ENCODE measurements around the gene VKORC1L1. TPM values are rescaled to one million over a fixed set of nuclear protein-coding genes. Genes with fewer than 3 reads are reported as not detected.

The VKORC1L1 gene
- total and polyA plus RNA-seq, 9 of the 15 experiments (the other 6 are each of a cell fraction or from before 2014, with no cell fraction given) = 6.8 to 36.5 (median 19.3) TPM

GRCh38 chr7:65980478-65981250 lies 107.8 kb downstream of the VKORC1L1 start (continued):
- TF ChIP-seq SMAD1 (IDR thresholded peaks at IDR 0.05; ENCODE audit: low read depth, low read length, partially characterized antibody) (no peak), E2F6 (IDR thresholded peaks at IDR 0.05; ENCODE audit: borderline replicate concordance in 1 of 2, extremely low read depth in 1 of 2, insufficient read depth in 1 of 2, insufficient read length in 1 of 2, low read depth in 1 of 2, low read length in 1 of 2, poor library complexity in 1 of 2, severe bottlenecking in 1 of 2) (peak in 1 of 2 experiments; percentile 25), ZC3H8 (IDR thresholded peaks at IDR 0.05) (no peak), ZNF324 (CRISPR knock-in tag; IDR thresholded peaks at IDR 0.05) (no peak), EP300 (IDR thresholded peaks at IDR 0.05; ENCODE audit: low read length) (peak; percentile 56; the same call in 1 of the 2 replicates), TSC22D4 (tag; IDR thresholded peaks at IDR 0.05) (no peak), POLR2AphosphoS5 (IDR thresholded peaks at IDR 0.05; ENCODE audit: control insufficient read depth, insufficient read depth, low read depth, low read length) (peak; percentile 77), PPARD (CRISPR knock-in tag; IDR thresholded peaks at IDR 0.05) (no peak), ZNF436 (CRISPR knock-in tag; IDR thresholded peaks at IDR 0.05) (no peak), SMC3 (conservative IDR thresholded peaks at IDR 0.05; ENCODE audit: insufficient read depth, low read depth, low read length) (no peak), EHMT2 (IDR thresholded peaks at IDR 0.05) (no peak), ZSCAN32 (CRISPR knock-in tag; IDR thresholded peaks at IDR 0.05) (no peak), ZNF551 (CRISPR knock-in tag; IDR thresholded peaks at IDR 0.05) (no peak), KLF10 (CRISPR knock-in tag; IDR thresholded peaks at IDR 0.05) (no peak), SNAPC5 (CRISPR knock-in tag; IDR thresholded peaks at IDR 0.05) (no peak), SIN3A (IDR thresholded peaks at IDR 0.05; ENCODE audit: borderline replicate concordance in 2 of 2, control insufficient read depth in 1 of 2, low read depth in 2 of 2, low read length in 2 of 2) (no peak; a peak in 1 of 4 replicates), MTA3 (IDR thresholded peaks at IDR 0.05; ENCODE audit: borderline replicate concordance) (0 out of 2 replicates have a peak, but pooled peaks have one; percentile 55), PBX2 (CRISPR knock-in tag; IDR thresholded peaks at IDR 0.05; ENCODE audit: low read depth) (no peak), PBX2 (tag; conservative IDR thresholded peaks at IDR 0.05; ENCODE audit: low read depth) (0 out of 2 replicates have a peak, but pooled peaks have one; percentile 4), CC2D1A (IDR thresholded peaks at IDR 0.05) (peak; percentile 39; the same call in 1 of the 2 replicates), SETDB1 (IDR thresholded peaks at IDR 0.05; ENCODE audit: low read length) (no peak), FOXA1 (IDR thresholded peaks at IDR 0.05; ENCODE audit: borderline replicate concordance) (no peak), ZNF589 (CRISPR knock-in tag; IDR thresholded peaks at IDR 0.05; ENCODE audit: low read depth) (0 out of 2 replicates have a peak, but pooled peaks have one; percentile 45), MEIS2 (IDR thresholded peaks at IDR 0.05; ENCODE audit: partially characterized antibody) (peak; percentile 48), LCOR (CRISPR knock-in tag; IDR thresholded peaks at IDR 0.05) (no peak), SMAD2 (IDR thresholded peaks at IDR 0.05; ENCODE audit: low read depth, low read length) (no peak), NBN (IDR thresholded peaks at IDR 0.05; ENCODE audit: low read depth) (no peak)
